CD4-positive, alpha-beta T cell treated with Interleukin-6 for 4 hours (primary cell): ENCODE data around the gene TPPP.

Source experiments
- DNase-seq: peaks from one replicate; pipeline ENCODE4 v3.0.0-alpha.2; 2020; ENCODE audit warnings: mixed read lengths

TPPP gene

DNA sequence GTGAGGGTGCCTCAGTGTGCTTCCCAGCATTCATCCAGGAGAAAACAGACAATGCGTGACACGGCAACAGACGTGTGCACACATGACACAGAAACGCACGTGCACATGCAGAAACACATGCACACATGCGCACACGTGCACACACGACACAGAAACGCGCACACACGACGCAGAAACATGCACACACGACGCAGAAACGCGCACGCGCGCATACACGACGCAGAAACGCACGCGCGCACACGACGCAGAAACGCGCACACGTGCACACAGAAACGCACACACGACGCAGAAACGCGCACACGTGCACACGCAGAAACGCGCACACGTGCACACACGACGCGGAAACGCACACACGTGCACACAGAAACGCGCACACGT is 16.5 kb downstream of the TPPP start:
- no peak for DNase-seq

DNA sequence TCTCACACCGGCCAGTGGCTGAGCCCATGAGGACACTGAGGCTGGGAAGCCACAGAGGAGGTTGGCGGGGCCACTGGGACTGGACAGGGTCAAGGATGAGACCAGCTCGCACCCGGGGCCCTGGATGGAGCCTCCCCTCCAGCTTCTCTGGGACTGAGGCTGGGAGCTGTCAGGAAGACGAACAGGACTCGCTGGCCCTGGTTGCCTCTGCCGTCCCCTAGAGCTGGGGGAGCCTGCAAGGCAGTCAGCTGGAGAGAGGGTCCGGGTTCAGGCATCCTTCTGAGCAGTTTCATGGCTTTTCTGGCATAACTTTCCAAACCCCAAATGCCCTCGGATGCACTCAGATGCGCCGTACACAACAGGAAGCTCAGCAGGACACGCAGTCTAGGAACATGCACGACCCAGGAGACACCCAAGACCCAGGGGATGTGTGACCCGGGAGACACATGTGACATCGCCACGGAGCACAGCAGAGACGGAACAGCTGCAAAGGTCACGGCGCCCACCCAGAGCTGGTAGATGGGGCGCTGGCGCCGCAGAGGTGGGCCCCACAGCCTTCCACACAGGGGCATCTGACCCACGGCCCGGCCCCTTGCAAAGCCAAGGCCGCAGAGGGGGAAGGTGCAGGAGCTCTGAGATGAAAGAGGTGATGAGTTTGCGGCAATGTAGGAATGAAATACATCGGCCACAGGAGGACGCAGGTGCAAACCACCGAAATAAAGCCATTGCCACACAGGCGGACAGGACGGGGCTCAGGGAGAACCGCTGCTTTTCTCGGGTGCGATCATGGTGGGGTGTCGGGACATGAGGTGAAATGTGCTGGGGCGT is 17.1 kb downstream of the TPPP start:
- no peak for DNase-seq

DNA sequence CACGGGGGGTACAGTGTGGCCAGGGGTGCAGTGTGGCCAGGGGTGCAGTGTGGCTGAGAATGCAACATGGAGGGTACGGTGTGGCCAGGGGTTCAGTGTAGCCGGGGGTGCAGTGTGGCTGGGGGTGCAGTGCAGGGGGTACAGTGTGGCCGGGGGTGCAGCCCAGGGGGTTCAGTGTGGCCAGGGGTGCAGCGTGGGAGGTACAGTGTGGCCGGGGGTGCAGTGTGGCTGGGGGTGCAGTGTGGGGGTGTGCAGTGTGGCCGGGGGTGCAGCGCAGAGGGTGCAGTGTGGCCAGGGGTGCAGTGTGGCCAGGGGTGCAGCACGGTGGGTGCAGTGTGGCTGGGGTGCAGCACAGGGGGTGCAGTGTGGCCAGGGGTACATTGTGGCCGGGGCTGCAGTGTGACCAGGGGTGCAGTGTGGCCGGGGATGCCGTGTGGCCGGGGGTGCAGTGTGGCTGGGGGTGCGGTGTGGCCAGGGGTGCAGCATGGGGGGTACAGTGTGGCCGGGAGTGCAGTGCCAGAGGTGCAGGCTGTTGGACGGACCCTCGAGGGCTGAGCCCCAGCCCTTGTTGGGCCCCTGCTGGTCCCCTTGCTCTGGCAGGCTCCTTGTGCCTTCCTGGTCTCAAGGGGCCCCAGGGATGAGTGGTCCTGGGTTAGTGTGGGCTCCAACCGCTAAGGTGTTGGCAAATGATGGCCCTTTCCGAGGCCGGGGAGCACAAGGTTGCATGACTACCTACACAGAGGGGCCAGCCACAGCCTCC is 17.9 kb downstream of the TPPP start:
- DNase-seq: no peak

DNA sequence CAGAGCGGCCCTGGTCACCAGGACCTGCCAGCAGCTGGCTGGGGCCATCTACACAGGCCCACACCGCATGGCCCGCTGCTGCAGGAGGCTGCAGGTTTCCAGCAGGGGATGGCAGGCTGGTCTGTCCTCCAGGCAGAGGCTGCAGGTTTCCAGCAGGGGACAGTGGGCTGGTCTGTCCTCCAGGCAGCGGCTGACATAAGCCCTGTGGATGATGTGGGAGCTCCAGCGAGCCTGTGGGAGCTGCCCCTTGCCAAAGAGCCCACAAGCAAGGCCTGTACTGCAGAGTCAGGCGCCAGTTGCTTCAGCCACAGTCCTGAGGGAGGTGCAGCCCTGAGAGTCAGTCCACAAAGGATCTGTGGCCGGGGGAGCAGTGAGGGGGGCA is 18.5 kb downstream of the TPPP start:
- DNase-seq: no peak

DNA sequence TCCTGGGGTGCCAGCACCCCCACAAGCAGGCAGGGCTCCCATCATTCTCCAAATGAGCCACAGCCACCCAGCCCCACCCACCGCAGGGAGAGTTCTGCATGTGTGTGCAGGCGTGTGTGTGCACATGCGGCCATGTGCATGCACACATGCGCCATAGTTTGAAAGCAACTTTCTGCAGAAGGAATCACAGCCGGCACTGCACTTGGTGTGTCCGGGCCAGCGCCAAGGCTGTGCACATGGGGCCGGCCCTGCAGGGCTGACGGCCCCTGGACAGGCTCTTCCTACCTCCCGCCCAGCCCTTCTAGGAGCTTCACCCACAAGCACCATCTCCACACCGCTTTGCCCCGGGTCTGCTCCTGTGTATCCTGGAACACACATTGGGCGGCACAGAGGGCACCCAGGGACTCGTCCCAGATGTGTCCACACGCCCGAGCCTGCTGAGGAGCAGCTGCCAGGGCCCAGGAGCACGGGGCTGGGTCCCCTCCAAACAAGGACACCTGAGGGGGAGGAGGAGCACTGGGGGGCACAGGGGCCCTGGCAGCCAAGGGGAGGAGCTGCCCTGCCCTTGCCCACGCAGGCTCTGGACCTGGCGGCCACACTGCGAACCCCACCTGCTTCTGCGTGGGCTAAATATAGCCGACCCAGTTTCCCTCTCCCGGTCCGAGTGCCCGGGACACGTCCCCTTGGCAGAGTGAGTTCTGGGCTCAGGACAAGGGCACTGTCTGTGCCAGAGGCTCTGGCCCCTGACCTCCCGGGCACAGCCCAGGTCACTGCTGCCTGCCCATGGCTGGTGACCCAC is 19.1 kb downstream of the TPPP start:
- DNase-seq: no peak

DNA sequence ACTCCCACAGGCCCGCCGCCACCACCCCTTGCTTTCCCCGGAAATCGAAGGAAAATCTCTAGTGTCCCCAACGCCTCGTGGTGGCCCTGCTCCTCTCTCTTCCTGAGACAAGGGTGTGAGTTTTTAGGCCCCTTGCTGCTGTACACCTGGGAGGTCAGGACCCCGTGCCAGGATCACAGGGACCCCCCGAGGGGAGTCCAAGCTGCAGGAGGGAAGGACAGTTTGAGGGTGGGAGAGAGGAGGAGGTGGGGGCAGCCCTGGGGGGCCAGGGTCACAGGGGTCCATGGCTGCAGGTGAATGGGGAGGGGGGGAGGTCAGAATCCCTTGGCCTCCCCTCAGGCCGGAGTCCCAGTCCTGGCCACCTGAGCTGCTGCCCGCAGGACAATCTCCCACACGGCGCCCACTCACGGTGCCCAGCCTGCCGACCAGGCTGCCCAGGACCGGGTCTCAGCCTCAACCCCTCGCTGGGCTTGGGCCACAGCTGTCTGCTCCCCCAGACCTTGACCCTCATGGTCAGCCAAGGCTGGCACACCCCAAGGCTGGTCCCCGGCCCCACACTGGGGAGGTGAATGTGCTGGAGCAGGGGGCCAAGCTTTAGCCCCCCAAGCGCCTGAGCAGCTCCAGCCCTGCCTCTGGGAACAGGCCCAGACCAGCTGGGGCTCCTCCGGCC is 19.9 kb downstream of the TPPP start:
- DNase-seq: no peak

DNA sequence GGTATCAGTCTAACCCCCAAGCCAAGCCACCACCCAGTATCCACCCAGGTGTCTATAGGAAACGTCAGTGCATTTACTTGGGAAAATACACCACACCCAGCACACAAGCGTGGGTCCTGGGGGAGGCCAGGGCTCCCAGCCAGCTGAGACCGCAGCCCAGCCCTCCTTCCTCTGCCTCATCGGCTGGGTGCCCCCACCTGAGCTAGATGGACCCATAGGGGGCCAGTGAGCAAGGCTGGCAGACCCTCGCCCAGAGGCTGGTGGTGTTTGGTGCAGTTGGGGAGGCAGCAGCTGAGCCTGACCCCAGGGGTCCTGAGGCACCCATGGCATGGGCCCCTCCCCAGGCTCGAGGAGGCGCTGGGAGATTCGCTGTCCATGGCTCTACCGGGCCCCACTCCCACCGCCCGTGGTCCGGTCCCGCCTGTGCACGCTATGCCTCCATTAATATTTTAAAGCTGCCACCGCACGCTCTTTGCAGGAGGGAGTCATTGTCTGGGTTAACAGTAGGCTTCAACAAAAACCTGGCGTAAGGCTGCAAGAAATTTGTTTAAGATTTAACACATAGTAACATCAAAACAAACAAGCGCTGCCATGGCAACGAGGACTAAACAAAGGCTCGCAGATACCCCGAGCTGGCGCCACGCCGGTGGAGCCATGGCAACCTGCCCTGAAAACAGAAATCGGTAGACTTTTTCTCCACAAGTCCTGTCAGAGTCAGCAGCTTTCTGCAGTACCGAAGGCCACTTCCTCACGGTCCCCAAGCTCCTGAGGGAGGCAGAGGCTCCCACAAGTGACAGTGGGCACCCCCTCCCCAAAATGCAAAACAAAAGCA is 20.6 kb downstream of the TPPP start:
- peak; percentile 79 for DNase-seq

DNA sequence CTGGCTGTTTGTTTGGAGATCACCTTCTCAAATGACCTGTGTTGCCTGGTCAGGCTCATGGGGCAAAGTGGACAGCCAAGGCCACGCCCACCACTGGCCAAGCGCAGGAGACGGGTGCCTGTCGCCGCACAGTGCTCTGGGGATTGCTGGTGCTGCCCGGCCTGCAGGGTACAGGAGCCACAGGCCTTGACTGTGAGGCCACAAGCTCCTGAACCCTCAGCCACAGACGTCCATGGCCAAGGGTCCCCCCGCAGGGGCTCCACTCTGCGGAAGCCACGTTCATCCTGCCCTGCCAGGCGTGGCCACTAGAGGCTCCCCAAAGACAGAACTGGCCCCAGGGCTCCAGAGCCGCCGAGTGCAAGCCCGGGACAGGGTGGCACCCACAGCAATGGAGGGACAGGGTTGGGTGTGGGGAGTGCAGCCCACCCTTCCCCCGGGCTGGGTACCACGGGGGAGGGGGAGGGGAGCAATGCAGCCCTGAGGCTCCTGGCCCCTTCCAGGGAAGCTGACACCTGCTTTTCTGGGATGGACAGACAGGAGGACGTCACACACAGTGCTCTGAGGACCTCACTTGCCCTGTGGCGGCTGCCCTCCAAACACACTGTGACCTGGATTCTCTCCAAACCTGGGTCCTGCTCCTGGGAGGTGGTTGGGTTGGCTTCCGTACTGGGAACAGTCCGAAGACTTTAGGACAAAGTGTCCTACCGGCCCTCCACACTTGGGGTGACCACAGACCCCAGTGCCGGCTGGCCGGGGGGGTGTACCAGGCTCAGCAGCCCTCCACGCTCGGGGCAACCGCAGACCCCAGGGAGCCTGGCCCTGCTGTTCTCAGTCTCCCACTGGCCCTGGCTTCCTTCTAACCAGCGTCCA is 21.5 kb downstream of the TPPP start:
- DNase-seq: peak; percentile 78

DNA sequence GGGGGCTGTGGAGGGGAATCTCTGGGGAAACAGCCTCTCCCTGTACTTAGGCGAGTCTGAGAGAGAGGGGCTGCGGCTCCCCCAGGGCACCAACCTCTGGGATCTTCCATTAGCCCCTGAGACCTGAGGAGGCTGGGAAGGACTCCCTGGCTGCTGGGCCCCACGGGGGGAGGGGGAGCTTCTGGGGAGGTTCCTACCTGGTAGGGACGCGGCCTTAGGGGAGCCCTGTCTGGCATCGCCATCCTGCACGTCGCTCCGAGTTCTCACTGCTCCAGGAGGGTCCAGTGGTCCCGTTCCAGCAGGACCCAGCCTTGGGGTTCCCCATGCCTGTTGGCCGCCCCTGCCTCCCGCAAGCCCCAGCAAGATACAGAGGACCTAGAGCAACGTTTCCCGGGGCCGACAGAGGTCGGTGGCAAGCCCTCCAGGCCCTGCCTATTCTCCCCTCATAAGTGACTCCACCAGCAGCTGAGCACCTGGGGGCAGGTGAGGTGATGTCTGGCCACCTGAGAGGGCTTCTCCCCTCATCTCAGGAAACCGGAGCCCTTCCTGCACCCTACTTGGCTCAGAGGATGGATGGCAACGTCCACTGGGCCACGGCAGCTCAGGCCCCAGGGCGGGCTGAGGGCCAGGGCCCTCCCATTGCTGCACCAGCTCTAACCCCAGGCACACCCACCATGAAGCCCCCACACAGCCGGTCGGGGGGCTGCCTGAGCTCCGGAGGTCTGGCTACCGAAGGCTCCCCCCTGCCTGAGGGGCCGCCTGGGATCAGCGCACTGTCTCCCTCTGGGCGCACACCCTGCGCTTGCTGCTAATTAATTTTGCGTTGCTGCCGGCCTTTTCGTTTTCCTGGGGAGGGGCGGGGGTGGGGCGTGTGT is 22.5 kb downstream of the TPPP start:
- DNase-seq: no peak

DNA sequence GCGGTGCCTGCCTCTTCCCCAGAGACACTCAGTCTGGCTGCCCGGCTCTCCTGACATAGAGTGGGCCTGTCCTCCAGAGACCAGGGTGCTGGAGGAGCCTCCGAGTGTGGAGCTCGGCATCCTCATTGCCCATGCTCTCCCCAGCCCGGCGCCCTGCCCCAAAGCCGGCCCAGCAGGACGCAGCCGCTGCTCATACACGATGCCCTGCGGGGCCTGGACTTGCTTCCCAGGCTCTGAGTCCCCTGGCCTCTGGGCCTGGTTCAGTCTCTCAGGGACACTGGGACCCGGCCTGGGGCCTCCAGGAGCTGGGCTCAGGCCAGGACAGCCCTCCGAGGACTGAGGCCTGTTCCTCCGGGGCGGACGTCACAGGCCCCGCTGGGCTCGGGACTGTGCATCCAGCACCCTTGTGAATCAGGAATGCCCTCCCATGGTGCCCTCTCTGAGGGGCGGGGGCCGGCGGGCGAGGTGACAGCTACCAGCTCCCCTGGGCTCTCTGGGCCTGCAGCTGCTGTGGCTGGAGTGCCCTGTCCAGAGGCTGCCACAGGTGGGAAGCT is 23.2 kb downstream of the TPPP start:
- DNase-seq: no peak

DNA sequence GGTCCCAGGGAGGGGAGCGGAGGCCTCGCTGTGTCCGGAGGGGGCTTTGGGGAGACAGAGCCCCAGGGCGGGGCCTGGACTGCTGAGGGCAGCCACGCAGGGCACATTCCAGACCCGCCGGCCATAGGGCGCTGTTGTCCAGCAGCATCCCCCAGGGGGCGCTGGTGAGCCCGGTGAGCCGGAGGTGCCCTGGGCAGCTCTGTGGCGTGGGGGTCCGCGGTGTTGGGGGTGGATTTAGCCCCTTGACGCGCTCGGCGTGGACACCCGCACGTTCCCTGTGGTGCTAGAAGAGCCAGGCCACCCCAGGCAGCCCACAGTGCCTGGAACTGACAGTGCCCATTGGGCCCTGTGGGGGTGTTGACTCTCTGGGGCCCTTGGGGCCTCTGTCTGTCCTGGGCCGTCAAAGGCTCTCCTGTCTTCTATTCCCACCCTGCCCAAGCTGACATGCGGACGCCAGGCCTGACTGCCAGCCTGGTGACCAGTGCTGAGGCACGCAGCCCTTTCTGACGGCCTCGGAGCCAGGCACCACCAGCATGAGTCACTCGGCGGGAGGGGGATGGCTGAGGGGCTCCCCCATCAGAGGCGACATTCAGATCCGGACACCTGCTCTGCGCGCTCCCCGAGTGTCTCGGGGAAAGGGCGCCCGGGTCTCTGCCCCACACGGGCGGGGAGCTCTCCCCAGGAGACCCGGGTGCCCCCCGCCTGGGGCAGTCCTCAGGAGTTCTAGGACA is 23.9 kb downstream of the TPPP start:
- peak; percentile 52 for DNase-seq

DNA sequence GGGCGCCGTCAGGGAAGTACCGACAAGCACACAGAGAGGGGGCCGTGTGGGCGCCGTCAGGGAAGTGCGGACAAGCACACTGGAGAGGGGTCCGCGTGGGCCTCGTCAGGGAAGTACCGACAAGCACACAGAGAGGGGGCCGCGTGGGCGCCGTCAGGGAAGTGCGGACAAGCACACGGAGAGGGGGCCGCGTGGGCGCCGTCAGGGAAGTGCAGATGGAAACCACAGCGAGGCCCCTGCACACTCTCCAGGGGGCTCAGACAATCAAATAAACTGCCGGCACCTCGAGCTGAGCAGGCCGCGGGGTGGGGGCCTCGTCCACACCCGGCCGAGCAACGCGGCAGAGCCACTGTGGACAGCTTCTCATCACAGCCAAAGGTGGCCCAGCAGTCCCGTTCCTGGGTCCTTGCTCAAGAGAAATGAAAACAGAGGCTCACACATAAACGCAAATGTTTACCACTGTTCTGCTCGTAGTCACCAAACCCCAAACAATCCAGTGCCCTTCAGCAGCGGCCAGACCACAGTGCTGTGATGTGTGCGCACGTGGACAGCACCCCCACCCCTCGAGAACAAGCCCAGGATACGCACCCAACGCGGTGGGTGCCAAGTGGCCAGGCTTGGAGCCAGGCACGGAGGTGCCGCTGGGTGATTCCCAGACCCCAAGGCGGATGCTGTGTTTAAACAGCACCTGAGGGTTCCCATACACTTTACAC is 24.7 kb downstream of the TPPP start:
- DNase-seq: no peak

DNA sequence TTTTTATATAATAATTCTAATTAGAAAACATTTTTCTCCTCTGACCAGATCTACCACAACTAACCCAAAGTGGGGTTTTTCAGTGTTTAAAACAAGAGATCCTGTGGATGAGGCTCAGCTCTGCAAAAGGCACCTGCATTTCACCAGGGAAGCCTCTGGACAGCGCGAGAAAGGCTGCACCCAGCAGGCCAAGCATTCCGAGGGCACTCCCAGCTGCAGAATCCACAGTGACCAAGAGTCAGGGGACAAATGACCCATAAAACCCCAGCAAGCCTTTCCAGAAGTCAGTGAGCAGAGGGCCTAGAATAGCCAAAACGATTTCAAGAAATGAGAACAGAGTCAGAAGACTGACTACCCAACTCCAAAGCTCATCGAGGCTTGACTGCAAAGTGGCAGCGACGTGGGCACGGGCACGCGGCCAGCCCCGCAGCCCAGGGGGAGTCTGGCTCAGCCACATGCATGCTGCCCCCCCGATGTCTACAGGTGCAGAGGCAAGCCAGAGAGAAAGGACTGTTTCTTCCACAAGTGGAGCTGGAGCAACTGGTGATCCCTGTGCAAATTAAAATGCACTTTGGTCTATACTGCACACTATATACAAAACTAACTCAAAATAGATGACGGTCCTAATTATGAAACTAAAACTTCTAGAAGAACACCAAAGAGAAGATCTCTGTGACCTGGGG is 26.2 kb downstream of the TPPP start:
- no peak for DNase-seq

DNA sequence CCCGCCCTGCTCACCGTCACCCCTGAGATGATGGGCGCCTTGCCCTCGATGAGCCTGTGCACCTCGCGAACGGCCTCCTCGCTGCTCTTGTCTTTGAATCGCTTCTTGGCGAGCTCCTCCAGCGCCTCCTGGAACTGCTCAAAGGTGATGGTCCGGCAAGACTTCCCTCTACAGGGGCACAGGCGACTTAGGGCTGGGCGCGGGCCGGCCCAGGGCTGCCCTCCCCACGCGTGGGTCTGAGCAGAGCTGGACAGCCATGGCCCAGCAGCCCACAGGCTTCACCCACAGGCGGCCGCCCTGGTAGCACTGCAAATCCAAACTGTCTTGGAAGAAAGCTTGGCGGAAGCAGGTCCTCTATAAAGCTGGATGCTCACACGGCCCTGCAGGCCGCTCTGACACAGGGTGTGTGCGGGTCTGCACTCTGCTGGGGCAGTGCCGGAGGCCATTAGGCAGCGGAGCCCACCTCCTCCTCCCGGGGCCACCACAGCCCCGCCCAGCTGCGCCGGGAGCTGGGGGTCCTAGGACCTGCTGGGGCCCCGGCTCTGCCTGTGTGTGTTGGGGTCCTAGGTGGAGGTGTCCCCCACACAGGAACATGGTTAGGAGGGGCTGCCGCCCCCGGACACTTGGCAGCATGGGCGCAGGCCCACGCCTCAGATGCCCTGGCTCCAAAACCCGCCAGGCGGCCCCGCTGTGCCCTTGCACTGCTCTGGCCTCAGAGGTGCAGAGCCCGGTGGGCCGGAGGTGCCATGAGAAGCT is 27.0 kb downstream of the TPPP start:
- DNase-seq: no peak

DNA sequence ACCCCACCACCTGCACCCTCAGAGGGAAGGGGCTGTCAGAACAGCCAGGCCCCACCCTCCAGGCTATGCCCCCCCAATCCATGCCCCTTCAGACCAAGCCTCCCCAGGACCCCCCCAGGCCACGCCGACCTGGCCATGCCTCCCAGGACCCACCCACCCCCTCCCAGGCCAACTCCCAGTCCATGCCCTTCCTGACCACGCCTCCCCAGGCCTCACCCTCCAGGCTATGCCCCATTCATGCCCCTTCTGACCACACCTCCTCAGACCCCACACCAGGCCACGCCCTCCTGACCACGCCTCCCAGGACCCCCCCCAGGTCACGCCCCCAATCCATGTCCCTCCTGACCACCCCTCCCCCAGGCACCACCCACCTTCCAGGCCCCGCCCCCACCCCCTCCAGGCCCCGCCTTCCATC is 27.6 kb downstream of the TPPP start:
- no peak for DNase-seq

DNA sequence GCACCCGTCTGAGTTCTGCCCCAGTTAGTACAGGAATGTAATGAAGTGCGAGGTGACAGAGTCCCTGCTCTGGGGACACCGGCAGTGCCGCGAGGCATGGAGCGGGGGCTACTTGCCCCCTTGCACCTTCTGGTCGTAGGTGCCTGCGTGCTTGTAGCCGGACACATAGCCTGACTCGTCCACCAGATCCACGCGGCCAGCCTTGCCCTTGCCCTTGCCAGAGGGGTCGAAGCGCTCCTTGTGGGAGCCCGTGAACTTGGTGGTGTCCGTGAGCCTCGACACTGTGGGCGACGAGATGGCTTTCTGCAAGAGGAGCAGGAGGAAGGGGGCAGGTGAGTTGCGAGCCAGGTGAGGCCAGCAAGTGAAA is 28.2 kb downstream of the TPPP start:
- no peak for DNase-seq
